GM21737 (cell line): Measurements from ENCODE around the gene SLC25A47.
"Not testable (repeated sequence)": the region's sequence is repeated elsewhere in the genome, so short reads cannot be mapped to it uniquely, and the experiment has no call there.

Experiments
- ATAC-seq: cut with Tn5 transposase; IDR thresholded peaks from one replicate; pipeline ENCODE4 v1.9.1; 2021; ENCODE audit warnings: mild to moderate bottlenecking, moderate library complexity; ENCODE audit not compliant: unreplicated experiment

The SLC25A47 gene, protein sequence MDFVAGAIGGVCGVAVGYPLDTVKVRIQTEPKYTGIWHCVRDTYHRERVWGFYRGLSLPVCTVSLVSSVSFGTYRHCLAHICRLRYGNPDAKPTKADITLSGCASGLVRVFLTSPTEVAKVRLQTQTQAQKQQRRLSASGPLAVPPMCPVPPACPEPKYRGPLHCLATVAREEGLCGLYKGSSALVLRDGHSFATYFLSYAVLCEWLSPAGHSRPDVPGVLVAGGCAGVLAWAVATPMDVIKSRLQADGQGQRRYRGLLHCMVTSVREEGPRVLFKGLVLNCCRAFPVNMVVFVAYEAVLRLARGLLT

GRCh38 chr14:100323121-100323941 is at the start of gene SLC25A47:
Gene SLC25A47 (plus strand): TSS chr14:100323339. CDS start chr14:100323415, 76 bp downstream.
- no peak for ATAC-seq

DNA sequence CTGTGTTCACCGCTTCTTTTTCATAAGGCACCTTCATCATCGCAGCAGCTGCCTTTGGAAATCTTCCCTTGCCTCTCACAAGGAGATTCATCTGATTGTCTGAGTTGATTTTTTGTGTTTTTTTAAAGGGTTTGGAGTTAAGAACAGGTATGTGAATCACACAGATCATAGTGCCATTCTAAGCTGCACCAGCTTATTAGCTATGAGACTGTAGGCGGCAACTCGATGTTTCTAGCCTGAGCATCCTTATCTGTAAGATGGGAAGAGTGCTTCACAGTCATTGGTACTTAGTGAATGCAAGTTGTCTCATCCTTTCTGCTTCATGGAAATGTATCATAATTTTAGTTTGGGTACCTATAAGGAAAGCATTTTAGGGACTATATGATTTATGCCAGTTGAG is 48.9 kb upstream of the SLC25A47 start:
- ATAC-seq = no peak

DNA sequence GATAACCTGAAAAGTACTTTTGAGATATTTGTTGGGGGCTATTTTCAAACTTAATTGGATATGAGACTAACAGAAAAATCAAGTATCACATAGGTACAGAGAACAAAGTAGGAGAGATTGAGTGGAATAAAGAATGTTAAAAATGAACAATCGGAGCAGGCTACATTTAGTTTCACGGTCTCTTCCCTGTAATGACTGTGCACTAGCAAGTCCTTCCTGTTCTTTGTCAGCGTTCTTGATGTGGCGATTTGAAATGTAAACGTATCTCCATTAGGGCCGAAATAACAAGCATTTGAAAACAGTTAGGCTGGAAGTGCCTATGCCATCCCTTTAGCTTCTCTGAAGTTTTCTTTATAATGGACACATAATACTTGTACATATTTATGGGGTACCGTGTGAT is 47.9 kb upstream of the SLC25A47 start:
- no peak for ATAC-seq

DNA sequence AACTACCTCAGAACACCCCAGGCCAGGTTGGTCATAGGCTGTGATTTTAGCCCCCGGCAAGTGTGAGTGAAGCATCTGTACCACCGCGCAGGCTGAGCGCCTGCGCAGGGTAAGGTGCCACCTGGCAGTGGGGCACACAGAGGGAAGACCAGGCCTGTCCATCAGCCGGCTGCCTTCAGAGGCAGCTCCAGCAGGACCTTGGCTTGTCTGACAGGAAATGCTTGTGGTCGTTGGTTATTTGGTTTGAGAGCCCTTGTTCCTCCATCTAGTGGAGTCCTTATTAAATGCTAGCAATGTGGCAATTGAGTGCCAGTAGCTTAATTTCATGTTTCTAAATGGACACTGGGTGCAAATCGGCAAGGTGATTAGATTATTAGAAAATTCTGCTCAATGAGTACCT is 44.4 kb upstream of the SLC25A47 start:
- ATAC-seq = no peak

DNA sequence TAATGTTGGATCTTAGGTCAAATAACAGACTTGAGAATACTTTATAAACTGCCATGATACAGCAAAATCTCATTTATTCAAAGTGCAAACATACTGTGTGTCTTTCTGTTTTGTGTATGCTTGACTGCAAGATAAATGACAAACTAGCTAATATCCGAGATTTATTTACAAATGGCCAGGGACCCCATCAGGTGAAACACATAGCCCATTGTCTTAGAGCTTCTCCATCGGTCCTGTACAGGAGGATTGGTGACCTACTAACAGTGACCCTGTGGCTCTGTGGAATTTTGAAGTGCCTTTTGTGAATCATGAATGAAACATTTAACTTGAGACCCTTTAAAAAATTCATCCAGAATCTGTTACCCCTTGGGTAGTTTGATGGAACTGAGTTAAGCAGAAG is 44.0 kb upstream of the SLC25A47 start:
- ATAC-seq = no peak

- no peak for ATAC-seq
These were observed 43.6 kb upstream of the SLC25A47 start for GRCh38 chr14:100279563-100279962.

DNA sequence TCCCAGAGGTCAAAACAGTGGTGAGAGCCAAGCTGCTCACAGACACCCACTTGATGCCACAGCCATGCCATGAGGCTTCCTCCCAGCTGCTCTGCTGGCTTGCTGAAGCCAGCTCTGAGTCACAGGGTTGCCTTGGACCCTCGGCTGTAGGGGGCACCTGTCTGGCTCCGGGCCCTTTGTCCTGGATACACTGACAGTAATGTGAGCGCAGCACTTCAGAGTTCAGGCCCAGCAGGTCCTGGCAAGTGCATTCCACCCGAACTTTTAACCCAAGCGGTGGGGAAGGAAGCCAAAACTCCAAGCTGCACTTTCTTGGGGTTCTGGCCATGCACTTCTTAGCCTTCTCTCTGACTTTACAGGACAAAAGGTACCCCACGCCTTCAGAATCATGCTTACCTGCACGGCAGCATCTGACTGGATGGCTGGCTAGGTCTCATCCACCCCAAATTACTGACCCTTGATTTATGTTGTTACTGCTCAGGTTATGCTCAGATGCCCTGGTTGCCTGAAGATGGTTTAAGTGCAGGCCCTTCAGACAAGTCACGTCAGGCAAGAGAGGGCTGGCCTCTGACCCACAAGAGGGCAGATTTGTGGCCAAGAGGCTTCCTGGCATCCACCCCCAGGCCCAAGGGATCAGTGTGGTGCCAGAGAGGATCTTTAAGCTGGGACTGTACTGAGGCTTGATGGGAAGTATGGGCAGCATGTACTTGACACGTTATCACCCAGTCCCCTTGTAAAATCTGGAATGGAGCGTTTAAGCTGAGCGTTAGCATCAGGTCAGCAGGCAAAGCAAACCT is 41.7 kb upstream of the SLC25A47 start:
- ATAC-seq = no peak

DNA sequence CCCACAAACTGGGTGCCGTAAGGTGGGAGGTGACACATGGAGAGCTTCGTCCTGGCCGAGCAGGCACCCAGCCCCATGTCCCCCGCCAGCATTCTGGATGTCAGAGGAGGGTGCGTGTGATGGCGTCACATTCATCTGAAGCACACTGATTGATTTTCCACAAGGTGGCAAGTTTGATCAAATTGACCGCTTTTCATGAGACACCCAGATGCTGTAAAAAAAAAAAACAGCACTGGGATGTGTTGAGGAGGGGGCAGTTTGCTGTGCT is 41.1 kb upstream of the SLC25A47 start:
- no peak for ATAC-seq

- no peak for ATAC-seq
These were observed 40.2 kb upstream of the SLC25A47 start for GRCh38 chr14:100282766-100283419.

DNA sequence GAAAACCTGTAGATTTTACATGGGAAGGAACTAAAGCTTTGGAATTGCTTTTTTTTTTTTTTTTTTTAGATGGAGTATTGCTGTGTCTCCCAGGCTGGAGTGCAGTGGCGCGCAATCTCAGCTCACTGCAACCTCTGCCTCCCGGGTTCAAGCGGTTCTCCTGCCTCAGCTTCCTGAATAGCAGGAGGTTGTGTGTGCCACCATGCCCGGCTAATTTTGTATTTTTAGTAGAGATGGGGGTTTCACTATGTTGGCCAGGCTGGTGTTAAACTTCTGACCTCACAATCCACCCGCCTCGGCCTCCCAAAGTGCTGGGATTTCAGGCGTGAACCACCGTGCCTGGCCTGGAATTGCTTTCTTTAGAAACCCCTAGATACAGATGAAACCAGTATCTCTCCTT is 39.7 kb upstream of the SLC25A47 start:
- not testable (repeated sequence) for ATAC-seq

DNA sequence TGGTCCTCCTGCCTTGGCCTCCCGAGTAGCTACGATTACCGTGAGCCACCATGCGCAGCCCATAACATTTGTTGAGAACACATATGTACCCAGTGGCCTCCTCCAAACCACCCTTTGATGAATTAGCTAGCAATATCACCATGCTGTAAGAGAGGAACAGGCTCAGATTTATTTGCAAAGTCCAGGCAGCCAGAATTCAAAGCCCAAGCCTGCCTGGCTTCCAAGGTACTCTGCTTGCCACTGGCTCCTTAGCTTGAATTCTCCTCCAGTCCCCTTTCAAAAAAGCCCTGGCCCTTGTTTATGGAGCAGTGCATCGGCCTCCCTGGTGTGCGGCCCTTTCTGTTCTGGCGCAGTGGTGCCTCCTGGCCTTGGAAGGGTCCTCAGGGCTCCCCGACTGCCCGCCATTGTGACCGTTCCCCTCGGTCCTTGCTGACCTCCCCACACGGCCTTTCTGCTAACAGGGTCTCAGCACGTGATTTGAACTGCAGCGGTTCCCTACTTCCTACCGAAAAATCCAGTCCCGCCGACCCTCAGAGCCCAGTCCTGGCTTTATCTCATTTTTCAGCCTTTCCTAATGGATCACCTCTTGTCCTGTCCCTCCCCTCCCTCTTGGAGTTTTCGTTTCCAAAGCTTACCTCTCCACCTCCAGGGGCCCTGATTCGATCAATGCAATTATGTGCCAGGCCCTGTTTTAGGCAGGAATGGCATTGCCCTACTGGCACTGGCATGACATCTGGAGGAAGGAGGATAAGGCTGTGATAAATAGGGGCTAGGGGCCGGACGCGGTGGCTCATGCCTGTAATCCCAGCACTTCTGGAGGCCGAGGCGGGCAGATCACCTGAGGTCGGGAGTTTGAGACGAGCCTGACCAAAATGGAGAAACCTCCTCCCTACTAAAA is 38.9 kb upstream of the SLC25A47 start:
- no peak for ATAC-seq

- ATAC-seq = peak; percentile 86
These were observed 37.9 kb upstream of the SLC25A47 start for GRCh38 chr14:100285021-100285912.

DNA sequence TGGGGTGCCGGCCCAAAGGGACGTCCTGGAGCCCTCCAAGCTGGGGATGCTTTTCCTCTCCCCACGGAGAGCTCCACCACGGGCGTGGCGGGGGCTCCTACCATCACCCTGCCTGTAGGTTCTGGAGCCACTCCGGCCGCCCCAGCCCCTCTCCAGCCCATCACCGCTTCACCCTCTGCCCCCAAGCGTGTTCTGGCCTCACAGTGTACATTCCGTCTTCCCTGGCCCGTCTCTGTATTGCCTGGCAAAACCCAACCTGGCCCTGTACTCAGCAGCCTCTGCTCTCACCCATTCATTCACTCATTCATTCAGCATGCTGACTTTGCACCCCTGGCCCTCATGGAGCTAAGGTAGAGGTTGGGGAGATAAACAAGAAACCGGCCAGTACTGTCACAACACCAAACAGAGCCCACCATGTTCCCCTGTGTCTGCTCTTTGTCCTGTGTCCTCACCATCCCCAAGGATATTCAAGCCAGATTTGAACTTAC is 37.2 kb upstream of the SLC25A47 start:
- peak; percentile 5 for ATAC-seq

DNA sequence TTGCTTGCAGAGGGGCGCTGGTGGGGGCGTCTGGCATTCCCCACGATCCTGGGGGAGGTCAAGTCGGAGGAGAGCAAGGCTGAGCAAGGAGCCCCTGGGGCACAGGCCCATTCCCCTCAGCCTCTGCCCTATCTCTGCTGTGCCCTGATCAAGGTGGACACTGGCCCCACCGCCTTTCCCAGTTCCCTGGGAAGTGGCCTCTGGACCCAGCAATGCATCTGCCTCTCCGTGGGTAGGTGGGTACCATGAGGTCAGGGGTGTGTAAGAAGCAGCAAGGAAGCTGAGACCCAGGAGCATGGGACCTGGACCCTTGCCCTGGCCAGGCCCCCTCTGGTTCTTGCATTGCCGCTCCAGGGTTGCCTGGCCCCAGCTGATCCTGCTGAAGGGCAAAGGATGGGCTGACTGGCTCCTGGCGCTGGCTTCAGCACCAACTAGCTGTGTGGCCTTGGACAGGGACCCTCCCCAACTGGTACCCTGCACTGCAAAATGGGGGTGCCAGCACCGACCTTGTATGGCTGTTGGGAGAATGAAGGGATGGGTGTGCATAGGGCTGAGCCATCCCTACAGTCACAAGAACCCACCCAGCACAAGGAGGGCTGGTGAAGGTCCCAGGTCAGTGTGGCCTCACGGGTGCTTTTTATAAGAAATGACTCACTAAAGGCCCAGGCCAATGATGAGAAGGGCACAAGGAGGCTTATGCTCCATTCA is 36.5 kb upstream of the SLC25A47 start:
- ATAC-seq = no peak

GRCh38 chr14:100287202-100287997 is 35.7 kb upstream of the SLC25A47 start:
- ATAC-seq = no peak

DNA sequence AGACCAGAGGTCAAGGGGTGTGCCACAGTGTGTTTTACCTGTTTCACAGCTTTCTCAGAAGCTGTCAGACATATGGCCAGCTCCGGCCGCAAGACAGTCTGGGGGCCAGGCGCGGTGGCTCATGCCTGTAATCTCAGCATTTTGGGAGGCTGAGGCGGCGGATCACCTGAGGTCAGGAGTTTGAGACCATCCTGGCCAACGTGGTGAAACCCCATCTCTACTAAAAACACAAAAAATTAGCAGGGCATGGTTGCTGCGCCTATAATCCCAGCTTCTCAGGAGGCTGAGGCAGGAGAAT is 35.2 kb upstream of the SLC25A47 start:
- not testable (repeated sequence) for ATAC-seq

DNA sequence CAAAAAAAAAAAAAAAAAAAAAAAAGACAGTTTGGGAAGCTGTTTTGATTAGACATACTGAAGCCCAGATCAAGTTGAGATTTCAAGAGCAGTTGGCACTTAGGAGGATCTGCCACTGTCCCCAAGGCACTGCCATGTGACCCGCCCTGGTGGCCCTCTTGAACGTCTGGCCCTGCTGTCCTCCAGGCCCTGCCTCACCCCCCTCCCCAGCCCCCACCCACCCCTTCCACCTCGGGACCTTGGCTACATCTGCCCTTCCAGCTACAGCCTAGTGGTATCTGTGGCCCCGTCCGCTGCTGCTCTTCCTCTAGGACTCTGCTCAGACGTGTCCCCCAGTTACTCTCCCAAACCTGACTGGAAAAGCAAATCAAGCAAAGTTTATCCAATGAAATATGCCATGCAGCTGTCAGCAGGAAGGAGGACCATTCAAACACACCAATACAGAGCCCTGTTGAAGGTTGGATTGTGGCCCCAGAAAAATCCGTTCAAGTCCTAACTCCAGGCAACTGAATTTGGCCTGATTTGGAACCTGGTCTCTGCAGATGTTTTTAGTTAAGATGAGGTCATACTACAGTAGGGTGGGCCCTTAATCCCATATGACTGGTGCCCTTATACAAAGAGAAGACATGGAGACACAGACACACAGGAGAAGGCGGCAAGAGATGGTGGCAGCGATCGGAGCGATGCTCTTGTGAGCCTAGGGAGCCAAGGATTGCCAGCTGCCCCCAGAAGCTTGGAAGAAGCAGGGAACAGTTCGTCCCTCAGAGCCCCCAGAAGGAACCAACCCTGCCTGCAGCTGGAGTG is 34.6 kb upstream of the SLC25A47 start:
- no peak for ATAC-seq
